Mammary epithelial cell (primary cell): ENCODE measurements around the gene CA10.

Experiments used
- EZH2 ChIP-seq: IDR thresholded peaks from 2 replicates; pipeline ENCODE4 v1.6.1; 2012; ENCODE audit warnings: low read length, inconsistent platforms, borderline replicate concordance
- TF ChIP-seq, protein P1 (sequence below), 2 donors: IDR thresholded peaks in 1 of 2; conservative IDR thresholded peaks in 1 of 2; 2 replicates each; pipeline ENCODE4 v1.5.1; 2011 to 2012; ENCODE audit warnings: inconsistent platforms in 2 of 2, low read length in 2 of 2, mild to moderate bottlenecking in 2 of 2, control low read depth in 1 of 2, low read depth in 1 of 2; ENCODE audit not compliant: insufficient read depth in 1 of 2; ENCODE audit errors: extremely low read depth in 1 of 2

GRCh38 chr17:51647067-51647466 lies 511.4 kb downstream of the CA10 start:
- TF ChIP-seq, protein P1, sequence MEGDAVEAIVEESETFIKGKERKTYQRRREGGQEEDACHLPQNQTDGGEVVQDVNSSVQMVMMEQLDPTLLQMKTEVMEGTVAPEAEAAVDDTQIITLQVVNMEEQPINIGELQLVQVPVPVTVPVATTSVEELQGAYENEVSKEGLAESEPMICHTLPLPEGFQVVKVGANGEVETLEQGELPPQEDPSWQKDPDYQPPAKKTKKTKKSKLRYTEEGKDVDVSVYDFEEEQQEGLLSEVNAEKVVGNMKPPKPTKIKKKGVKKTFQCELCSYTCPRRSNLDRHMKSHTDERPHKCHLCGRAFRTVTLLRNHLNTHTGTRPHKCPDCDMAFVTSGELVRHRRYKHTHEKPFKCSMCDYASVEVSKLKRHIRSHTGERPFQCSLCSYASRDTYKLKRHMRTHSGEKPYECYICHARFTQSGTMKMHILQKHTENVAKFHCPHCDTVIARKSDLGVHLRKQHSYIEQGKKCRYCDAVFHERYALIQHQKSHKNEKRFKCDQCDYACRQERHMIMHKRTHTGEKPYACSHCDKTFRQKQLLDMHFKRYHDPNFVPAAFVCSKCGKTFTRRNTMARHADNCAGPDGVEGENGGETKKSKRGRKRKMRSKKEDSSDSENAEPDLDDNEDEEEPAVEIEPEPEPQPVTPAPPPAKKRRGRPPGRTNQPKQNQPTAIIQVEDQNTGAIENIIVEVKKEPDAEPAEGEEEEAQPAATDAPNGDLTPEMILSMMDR (conservative IDR thresholded peaks at IDR 0.05 in 1 of 2, IDR thresholded peaks at IDR 0.05 in 1 of 2; ENCODE audit: extremely low read depth in 1 of 2, insufficient read depth in 1 of 2, low read depth in 1 of 2, low read length in 2 of 2) = no peak
- TF ChIP-seq EZH2 = no peak
